Measurements from ENCODE around the gene MFAP5. TPM values are rescaled to one million over a fixed set of nuclear protein-coding genes. Genes with fewer than 3 reads are reported as not detected.
"Not testable (repeated sequence)": the region's sequence is repeated elsewhere in the genome, so short reads cannot be mapped to it uniquely, and the experiment has no call there.

Gene MFAP5
- total RNA-seq, 1 experiment from 2014 or later, result 0.61 TPM

GRCh38 chr12:8630131-8630530, 32.5 kb downstream of the MFAP5 start:
- DNase-seq, result no peak
- ChIA-PET CTCF (no interaction called here), POLR2A (no interaction called here)
- no peaks in the 10 kb centered on the region for H3K4me1 Mint-ChIP-seq (ENCODE audit: low read depth, unreplicated experiment)
- Histone ChIP-seq H3K4me3 (ENCODE audit: low read depth, low read length) (no peak overlapping the region), H3K9me3 (no peaks in the 10 kb centered on the region), H3K36me3 (ENCODE audit: control insufficient read depth, insufficient read depth, low read length) (no peaks in the 10 kb centered on the region), H3K27me3 (replicated peaks; ENCODE audit: control insufficient read depth, insufficient read depth, low read length) (no peaks in the 10 kb centered on the region), H3K4me1 (no peaks in the 10 kb centered on the region)
- no peak for TF ChIP-seq CTCF (IDR thresholded peaks at IDR 0.05; ENCODE audit: insufficient read depth in 1 of 2, low read depth in 1 of 2, low read length in 1 of 2, severe bottlenecking in 1 of 2, unreplicated experiment in 1 of 2)
- no peak overlapping the region for H3K27ac Mint-ChIP-seq (ENCODE audit: unreplicated experiment)
- BruUV-seq (replicated peaks), result no TSS peak
- H3K9me3 Mint-ChIP-seq (ENCODE audit: unreplicated experiment), result no peaks in the 10 kb centered on the region
- intact Hi-C loops (cut with micrococcal nuclease; ENCODE audit: unreplicated experiment), result no loop called here
- no peaks in the 10 kb centered on the region for H3K27me3 Mint-ChIP-seq (ENCODE audit: insufficient read depth, unreplicated experiment)
- no peak overlapping the region for H3K4me3 Mint-ChIP-seq (ENCODE audit: unreplicated experiment)
- H3K36me3 Mint-ChIP-seq (ENCODE audit: insufficient read depth, unreplicated experiment), result no peaks in the 10 kb centered on the region

- H3K36me3 Mint-ChIP-seq (ENCODE audit: insufficient read depth, unreplicated experiment), result no peaks in the 10 kb centered on the region
- CTCF ChIA-PET, result interaction anchor here (1.0 kb wide), 1 partner anchor 85 kb away, joined by 4 read pairs; no protein-coding TSS in a partner anchor
- TF ChIP-seq CTCF (IDR thresholded peaks at IDR 0.05; ENCODE audit: insufficient read depth in 1 of 2, low read depth in 1 of 2, low read length in 1 of 2, severe bottlenecking in 1 of 2, unreplicated experiment in 1 of 2), result no peak
- no peak for DNase-seq
- Histone ChIP-seq H3K36me3 (ENCODE audit: control insufficient read depth, insufficient read depth, low read length) (no peaks in the 10 kb centered on the region), H3K4me1 (no peaks in the 10 kb centered on the region), H3K4me3 (ENCODE audit: low read depth, low read length) (no peak overlapping the region), H3K9me3 (no peaks in the 10 kb centered on the region), H3K27me3 (replicated peaks; ENCODE audit: control insufficient read depth, insufficient read depth, low read length) (no peaks in the 10 kb centered on the region)
- no peak overlapping the region for H3K4me3 Mint-ChIP-seq (ENCODE audit: unreplicated experiment)
- intact Hi-C loops (cut with micrococcal nuclease; ENCODE audit: unreplicated experiment), result no loop called here
- no peaks in the 10 kb centered on the region for H3K27me3 Mint-ChIP-seq (ENCODE audit: insufficient read depth, unreplicated experiment)
- H3K27ac Mint-ChIP-seq (ENCODE audit: unreplicated experiment), result no peak overlapping the region
- POLR2A ChIA-PET, result no interaction called here
- BruUV-seq (replicated peaks), result no TSS peak
- no peaks in the 10 kb centered on the region for H3K9me3 Mint-ChIP-seq (ENCODE audit: unreplicated experiment)
- H3K4me1 Mint-ChIP-seq (ENCODE audit: low read depth, unreplicated experiment), result no peaks in the 10 kb centered on the region
These were observed 33.1 kb downstream of the MFAP5 start for GRCh38 chr12:8629486-8630033.

GRCh38 chr12:8628731-8629130, 33.9 kb downstream of the MFAP5 start:
- no peak overlapping the region for H3K27ac Mint-ChIP-seq (ENCODE audit: unreplicated experiment)
- BruUV-seq (replicated peaks), result no TSS peak
- H3K36me3 Mint-ChIP-seq (ENCODE audit: insufficient read depth, unreplicated experiment), result no peaks in the 10 kb centered on the region
- ChIA-PET CTCF (interaction anchor here (1.0 kb wide), 1 partner anchor 85 kb away, joined by 4 read pairs; no protein-coding TSS in a partner anchor), POLR2A (no interaction called here)
- intact Hi-C loops (cut with micrococcal nuclease; ENCODE audit: unreplicated experiment), result no loop called here
- no peaks in the 10 kb centered on the region for H3K4me1 ChIP-seq
- H3K4me3 ChIP-seq (ENCODE audit: low read depth, low read length), result no peak overlapping the region
- no peak for DNase-seq
- H3K27me3 Mint-ChIP-seq (ENCODE audit: insufficient read depth, unreplicated experiment), result no peaks in the 10 kb centered on the region
- no peaks in the 10 kb centered on the region for H3K9me3 Mint-ChIP-seq (ENCODE audit: unreplicated experiment)
- H3K36me3 ChIP-seq (ENCODE audit: control insufficient read depth, insufficient read depth, low read length), result no peaks in the 10 kb centered on the region
- no peaks in the 10 kb centered on the region for H3K27me3 ChIP-seq (replicated peaks; ENCODE audit: control insufficient read depth, insufficient read depth, low read length)
- no peak overlapping the region for H3K4me3 Mint-ChIP-seq (ENCODE audit: unreplicated experiment)
- no peak for TF ChIP-seq CTCF (IDR thresholded peaks at IDR 0.05; ENCODE audit: insufficient read depth in 1 of 2, low read depth in 1 of 2, low read length in 1 of 2, severe bottlenecking in 1 of 2, unreplicated experiment in 1 of 2)
- no peaks in the 10 kb centered on the region for H3K9me3 ChIP-seq
- H3K4me1 Mint-ChIP-seq (ENCODE audit: low read depth, unreplicated experiment), result no peaks in the 10 kb centered on the region

GRCh38 chr12:8624750-8625149, 37.9 kb downstream of the MFAP5 start:
- H3K4me3 ChIP-seq (ENCODE audit: low read depth, low read length); H3K4me1 Mint-ChIP-seq (ENCODE audit: low read depth, unreplicated experiment); H3K27me3 ChIP-seq (replicated peaks; ENCODE audit: control insufficient read depth, insufficient read depth, low read length); intact Hi-C loops (cut with micrococcal nuclease; ENCODE audit: unreplicated experiment); CTCF ChIA-PET; POLR2A ChIA-PET; H3K27ac Mint-ChIP-seq (ENCODE audit: unreplicated experiment); H3K36me3 ChIP-seq (ENCODE audit: control insufficient read depth, insufficient read depth, low read length); DNase-seq; BruUV-seq (replicated peaks); H3K27me3 Mint-ChIP-seq (ENCODE audit: insufficient read depth, unreplicated experiment); H3K36me3 Mint-ChIP-seq (ENCODE audit: insufficient read depth, unreplicated experiment); H3K9me3 ChIP-seq; H3K4me3 Mint-ChIP-seq (ENCODE audit: unreplicated experiment); H3K4me1 ChIP-seq: not testable (repeated sequence)
- H3K9me3 Mint-ChIP-seq (ENCODE audit: unreplicated experiment), result peaks cover 10% of the 10 kb centered on the region
